GM18498 (cell line): ENCODE results near the gene TTC16.

ENCODE experiments used
- ATAC-seq: cut with Tn5 transposase; IDR thresholded peaks from one replicate; pipeline ENCODE4 v1.9.1; 2021; ENCODE audit warnings: mild to moderate bottlenecking, moderate library complexity; ENCODE audit not compliant: unreplicated experiment

Gene TTC16

DNA sequence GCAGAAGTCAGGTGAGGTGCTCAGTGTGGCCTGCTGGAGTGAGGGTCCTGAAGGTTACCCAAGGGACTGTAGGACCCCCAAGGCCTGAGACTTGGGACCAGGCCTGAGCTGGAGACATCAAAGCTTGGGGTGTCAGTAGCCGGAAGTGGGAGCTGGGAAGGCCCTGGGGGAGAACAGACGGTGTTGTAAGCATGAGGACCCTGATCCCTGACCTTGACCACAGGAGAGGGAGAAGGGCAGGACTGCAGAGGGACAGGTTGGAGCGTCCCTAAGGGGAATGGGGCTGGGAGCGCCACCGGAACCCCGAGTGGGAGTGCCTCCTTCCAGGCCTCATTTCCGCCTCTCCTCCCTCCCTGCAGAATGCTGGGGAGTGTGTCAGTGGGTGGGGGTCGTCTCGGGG is 533 bp downstream of the TTC16 start:
- no peak for ATAC-seq

DNA sequence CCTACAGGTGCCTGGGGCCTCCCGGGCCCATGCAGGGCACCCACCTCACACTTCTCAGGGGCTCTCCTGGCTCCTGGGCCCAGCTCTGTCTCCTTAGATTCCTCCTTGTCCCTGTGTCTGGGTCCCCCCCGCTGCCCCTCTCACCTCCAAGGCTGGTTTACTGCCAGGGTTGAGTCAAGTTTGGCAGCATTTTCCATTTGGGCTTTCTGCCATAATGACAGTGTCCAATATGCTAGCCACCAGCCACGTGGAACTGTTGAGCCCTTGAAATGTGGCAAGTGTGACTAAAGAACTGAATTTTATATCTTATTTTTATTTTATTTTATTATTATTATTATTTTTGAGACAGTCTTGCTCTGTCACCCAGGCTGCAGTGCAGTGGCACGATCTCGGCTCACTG is 1.9 kb downstream of the TTC16 start:
- ATAC-seq, result no peak

DNA sequence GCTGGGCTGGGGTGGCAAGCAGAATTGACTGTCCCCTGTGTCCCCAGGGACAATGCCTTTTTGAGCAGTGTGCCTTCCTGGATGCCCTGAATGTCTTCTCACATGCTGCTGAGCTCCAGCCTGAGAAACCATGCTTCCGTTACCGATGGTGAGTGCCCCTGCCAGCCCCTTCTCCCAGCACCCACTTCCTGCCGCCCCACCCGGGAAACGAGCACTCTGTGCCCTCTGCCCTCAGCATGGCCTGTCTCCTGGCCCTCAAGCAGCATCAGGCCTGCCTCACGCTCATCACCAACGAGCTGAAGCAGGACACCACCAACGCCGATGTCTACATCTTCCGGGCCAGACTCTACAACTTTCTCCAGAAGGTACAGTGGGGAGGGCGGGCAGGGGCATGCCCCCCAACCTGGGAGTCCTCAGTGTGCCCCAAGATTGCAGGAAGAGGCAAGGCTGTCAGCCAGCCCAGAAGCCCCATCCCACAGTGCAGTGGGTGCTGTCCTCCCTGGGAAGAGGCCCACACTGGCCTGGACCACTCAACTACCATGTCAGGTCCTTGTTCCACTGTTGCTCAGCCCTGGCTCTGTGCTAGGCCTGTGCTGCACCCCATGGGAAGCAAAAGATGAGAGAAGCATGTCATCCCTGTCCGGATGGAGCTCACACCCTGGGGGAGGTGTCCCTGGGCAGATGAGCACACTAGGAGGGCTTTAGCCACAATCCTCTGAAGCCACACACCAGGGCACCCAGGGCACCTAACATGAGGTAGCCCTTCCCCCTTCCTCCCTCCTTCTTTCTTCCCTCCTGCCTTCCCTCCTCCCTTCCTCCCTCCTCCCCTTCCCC is 4.4 kb downstream of the TTC16 start:
- ATAC-seq, result no peak

DNA sequence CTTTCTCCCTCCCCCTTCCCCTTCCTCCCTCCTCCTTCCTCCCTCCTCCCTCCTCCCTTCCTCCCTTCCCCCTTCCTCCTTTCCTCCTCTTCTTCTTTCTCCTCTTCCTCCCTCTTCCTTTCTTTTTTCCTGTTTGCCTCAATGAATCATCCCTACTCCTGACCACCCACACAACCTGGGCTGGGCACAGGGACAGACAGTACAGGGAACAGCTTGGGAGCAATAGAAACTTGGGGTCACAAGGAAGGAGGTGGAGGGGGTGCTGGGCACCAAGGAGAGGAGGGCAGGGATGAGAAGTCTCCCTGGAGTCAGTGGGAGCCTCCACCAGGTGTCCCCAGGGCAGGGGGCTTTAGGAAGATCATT is 5.0 kb downstream of the TTC16 start:
- no peak for ATAC-seq

DNA sequence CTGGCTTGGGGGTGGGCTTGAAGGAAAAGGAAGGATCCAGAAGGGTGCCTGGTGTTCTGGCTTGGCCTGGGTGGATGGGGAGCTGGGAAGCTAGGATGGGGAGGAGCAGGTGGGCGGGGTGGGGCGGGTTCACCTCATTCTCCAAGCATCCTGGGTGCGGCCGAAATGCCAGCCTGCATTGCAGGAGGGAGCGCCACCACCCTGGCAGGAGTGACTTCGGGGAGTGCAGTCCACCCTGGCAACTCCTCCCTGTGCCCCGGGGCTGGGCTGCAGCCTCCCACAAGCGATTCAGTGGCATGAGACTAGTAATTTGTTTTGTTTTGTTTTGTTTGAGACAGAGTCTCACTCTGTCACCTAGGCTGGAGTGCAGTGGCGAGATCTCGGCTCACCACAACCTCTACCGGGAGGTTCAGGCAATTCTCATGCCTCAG is 5.5 kb downstream of the TTC16 start:
- ATAC-seq, result no peak

DNA sequence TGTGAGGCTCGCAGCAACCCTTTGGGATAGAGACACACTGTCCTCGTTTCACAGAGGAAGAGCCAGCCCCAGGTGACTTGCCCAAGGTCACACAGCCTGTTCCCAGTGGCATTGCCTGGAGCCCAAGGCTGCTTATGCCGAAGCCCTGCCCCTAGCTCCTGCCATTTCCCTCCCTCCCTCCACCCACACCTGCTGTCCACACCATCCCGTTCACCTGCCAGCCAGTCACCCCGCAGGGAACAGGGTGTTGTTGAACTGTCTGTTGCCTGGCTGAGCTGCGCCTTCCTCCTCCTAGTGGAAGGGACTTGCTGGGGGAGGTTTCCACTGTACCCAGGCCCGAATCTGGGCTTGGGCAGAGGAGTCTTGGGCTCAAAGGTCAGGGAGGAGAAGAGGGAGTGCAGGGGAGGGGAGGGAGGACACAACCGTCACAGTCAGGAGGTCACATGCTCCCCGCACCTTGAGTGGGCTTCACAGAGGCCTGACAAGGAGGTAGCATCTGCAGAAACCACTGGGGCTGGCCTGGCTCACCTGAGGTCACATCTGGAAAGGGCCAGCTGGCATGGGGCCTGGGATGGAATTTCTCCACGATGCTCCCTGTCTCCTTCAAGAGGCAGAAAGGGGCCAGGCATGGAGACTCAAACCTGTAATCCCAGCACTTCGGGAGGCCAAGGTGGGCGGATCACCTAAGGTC is 6.3 kb downstream of the TTC16 start:
- no peak for ATAC-seq

DNA sequence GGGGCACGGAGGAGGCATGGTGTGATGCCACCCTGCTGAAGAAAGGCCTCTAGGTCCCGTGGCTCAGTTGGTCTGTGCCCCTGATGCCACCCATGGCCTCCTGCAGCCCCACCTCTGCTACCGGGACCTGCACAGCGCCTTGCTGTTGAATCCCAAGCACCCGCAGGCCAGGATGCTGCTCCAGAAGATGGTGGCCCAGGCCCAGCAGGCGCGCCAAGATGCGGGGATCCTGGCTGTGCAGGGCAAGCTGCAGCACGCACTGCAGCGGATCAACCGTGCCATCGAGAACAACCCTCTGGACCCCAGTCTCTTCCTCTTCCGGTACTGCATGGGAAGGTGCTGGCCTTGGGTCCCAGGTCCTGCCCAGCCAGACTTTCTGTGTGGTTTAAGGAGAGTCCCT is 7.1 kb downstream of the TTC16 start:
- ATAC-seq, result no peak

DNA sequence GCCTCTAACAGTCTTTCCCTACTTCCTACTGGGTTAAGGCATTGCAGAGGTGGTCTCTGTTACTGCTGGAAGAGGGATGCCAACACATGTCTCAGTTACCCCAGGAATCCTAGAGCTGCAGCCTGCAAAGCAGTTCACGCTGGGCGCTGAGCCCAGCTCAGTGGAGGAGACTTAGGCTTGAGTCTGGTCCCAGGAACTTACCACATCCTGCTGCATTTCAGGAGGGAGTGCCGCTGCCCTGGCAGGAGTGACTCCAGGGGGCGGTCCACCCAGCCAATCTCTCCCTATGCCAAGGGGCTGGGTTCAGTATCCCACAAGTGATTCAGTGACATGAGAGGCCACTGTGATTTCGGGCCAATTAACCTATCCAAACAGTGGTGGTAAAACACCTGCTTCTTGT is 7.6 kb downstream of the TTC16 start:
- no peak for ATAC-seq

DNA sequence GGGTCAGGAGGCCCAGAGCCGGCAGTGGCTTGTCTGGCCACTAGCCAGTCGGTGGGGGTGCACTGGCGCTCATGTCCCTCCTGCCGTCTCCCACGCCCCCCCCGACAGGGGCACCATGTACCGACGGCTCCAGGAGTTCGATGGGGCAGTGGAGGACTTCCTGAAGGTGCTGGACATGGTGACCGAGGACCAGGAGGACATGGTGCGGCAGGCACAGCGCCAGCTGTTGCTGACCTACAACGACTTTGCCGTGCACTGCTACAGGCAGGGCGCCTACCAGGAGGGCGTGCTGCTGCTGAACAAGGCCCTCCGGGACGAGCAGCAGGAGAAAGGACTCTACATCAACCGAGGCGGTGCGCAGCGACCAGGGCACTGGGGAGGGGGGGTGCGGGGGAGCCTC is 8.1 kb downstream of the TTC16 start:
- no peak for ATAC-seq

DNA sequence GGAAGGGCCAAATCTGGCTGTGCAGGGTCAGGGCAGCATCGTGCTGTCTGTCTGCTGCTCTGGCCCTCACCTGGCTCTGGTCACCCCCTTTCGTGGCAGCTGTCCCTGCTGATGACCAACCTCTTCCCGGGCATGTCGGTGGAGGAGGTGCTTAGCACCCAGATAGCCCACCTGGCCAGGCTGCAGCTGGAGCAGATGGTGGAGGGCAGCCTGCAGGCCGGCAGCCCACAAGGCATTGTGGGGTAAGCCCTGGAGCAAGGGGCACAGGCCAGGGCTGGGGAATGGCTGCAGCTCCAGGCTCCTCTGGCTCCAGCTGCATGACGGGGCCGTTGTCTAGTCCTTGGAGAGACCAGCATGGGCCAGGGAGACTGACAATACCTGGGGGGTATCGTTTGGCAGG is 11.0 kb downstream of the TTC16 start:
- ATAC-seq, result no peak

DNA sequence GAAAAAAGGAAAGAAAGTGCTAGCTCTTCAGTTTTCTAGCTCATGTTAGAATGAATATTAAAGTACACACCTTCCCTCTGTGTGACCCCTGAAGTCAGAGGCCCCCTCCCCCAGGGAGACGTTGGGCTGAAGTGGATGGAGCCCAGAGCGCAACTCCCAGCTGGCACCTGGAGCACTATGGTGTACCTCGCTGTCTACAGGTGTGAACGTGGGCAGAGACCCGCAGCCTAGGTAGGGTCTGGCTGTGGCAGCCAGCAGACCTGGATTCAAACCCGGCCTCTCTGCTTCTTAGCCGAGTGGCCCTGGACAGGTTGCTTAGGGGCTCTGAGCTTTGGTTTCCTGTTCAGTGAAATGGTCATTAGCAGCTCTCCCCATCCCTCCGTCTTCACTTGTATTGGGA is 12.9 kb downstream of the TTC16 start:
- ATAC-seq, result no peak

DNA sequence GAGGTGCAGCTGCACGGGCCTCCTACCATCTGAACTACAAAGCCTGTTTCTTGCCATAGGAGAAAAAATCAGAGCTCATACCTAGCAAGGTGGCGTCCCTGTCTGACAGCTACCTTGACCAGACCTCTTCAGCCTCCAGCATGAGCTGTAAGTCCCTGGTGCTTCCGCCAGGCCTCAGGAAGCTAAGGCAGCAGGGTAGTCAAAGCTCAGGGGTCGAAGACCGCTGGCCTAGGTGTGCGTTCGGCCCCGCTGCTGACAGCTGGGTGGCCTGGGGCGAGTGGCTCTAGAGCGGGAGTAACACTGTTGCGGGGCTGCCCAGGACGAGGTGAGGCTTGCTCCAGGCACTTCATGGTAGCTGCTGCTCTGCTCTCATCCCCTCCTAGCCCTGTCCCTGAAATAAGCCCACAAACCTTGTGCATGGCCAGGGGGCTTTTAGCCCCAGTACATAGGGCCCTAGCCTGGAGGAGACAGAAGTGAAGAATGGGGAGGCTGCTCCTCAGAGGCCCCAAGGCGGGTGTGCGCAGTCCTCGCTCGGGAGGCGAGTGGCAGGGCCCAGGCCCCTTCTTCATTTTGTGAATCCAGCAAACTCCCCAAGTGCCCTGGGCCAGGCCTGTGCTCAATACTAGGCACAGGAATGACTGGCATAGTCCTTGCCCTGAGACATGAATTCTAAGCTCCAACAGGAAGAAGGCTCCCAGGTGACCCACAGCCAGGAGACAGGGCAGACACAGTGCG is 13.8 kb downstream of the TTC16 start:
- ATAC-seq, result no peak

DNA sequence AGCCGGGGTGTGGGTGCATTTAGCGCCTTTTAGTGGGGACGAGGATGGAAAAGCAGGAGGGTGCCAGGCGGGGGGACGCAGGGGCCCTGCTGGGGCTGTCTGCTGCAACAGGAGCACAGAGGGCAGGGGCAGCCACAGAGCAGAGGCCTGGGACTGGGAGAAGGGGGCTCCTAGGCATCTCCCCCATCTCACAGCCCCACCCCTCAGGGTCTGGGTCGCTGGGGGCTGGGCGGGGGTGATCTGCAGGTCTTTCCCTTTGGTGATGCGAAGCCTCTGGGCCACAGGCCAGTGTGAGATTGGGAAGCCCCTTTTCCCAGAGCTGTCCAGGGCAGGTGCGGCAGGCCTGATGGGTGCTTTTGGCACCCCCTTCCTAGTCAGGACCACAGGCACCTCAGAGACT is 14.4 kb downstream of the TTC16 start:
- ATAC-seq, result no peak

DNA sequence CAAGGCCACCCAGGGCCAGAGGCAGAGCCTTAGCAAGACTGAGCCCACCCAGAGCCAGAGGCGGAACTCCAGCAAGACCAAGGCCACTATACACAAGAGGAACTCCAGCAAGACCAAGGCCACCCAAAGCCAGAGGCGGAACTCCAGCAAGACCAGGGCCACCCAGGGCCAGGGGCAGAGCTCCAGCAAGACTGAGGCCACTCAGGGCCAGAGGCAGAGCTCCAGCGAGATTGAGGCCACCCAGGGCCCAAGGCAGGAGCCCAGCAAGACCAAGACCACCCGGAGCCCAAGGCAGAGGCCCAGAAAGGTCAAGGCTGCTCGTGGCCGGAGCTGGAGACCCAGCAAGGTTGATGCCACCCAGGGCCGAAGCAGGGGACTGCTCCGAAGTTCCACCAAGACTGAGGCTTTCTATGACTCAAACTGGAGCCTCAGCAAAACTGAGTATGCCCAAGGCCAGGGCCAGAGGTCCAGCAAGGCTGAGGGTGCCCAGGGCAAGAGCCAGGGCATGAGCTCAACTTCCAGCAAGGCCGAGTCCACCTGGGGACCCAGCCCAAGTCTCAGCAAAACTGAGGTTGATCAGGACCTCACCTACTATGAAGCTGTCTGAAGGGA is 15.0 kb downstream of the TTC16 start:
- ATAC-seq, result no peak

DNA sequence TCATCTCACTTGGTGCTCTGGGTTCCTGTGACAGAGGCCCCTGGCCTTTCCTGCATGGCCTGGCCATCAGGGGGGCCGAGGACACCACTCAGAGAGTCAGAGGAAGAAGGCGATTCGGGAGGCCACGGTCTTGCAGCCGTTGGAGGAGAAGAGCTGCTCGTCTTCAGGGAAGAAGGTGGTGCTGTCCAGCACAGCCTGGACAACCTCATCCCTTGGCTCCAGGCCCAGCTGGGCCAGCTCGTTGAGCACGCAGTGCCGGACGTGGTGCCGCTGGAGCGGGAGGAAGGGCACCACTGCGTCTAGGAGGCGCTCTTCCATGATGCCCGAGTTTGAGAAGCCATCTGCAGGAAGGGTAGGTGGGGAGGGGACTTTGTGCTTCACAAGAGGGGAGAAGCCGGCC is 16.1 kb downstream of the TTC16 start:
- ATAC-seq, result no peak

DNA sequence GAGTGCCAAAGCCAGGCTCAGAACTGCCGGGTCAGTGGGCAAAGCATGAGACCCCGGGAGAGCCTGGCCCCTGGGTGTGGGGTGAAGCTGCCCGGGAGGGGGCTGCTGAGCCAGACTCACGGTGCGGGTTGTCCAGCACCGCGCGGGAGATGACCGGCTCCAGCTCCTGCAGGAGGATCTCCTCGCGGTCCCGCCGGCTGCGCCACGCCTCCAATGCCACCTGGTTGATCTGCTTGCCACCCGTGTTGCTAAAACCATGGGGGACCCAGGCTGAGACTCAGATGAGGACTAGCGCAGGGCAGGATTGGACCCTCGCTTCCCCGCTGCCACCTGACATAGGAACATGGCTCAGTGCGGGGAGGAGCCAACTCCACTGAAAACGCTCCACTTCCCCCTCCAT is 16.6 kb downstream of the TTC16 start:
- ATAC-seq, result no peak

DNA sequence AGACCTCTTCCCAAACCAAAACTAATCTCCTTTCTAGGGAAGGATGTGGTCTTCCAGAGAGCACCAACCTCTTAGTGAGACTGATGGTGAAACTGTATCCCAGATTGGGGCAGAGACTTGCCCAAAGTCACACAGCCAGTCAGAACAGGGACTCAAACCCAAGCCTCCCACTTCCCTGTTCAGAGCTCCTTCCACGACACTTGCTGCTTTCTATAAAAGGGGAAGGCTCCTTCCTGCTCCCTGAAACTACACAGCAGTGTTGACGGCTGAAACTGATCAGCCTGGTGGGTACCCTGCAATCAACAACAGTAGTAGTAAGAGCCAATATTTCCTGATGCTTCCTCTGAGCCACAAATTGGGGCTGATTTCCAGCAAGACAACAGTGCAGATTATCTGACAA is 17.7 kb downstream of the TTC16 start:
- no peak for ATAC-seq

DNA sequence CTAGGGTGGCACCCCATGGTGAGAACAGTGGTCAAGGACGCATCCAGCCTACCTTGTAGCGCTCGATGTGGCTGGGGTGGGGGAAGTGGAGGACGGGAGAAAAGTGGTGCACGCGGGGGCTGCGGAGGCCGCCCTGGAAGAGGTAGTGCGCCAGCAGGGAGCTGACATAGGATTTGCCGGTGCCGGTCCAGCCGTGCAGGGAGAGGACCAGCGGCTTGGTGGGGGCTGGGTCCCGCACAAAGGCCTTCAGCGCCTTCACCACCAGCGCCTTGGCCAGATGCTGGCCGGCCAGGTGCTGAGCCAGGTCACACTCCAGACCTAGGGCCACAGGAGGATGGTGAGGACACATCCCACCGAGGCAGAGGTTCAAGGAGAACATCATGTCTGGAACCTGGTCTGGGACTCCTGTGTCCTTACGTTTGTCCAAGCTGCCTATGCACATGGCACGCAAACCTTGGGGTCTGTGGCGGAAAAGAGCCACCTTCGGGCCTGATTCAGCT is 18.4 kb downstream of the TTC16 start:
- no peak for ATAC-seq

DNA sequence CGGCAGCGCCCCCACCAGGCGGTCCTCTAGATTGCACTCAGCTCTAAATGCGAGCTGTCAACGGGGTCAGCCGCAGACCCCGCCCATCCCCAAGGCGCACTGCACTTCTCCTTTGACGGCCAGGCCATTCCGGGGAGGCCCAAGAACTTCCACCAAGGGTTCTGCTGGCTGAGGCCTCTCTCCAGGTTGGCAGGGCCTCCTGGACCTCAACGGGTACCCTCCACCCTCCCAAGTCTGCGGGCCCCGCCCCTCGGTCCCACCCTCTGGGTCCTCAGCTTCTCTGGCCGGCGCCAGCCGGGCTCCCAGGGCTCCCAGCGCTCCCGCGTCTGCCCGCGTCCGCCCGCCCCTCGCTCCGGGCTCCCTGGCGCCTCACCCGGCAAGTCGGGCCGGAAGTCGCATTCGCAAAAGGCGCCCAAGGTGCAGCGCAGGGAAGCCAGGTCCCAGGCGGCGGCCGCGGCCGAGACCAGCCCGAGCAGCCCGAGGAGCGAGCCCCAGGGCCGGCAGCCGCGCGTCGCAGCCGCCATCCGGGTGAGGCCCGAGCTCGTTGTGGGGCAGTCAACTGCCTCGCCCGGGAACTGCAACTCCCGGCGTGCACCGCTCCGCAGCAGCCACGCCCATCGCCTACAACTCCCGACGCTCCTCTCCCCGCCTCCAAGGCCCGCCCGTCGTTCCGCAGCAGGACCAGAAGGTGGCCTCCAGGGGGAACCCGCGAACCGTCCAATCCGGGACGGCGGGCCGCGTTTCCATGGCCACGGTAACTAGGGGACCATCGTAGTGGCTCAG is 19.1 kb downstream of the TTC16 start, which contains the start of gene TOR2A:
TOR2A (minus strand) TSS at position 548 of the 783 bp plus-strand sequence; CDS start at position 524, 24 bp downstream.
- ATAC-seq, result peak; percentile 87

DNA sequence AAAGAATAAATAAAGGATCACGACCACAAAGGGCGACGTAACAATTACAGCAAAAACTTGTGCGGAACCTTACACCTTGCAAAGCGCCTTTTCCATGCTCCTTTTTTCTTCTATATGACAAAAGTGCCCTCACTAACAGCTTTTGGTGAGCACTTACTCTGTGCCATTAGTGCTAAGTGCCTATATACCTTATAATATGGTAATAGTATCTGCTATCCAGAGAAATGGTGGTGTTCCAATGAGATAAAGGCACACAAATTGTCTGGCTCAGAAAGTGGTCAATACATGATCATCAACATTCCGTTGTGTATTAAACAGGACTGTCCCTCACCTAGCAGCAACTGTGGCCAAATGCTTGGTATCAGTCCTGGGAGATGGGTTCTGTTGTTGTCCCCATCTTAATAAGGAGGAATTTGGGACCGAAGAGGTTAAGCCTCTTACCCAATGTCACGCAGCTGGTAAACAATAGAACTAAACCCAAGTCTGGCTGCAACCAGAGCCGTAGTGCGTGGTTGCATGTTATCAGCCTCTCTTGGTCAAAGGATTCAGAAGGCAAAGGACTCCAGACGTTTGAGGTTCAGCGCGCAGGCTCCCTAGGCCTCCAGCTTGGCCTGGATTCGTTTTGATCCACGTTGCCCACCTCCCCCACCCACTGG is 19.8 kb downstream of the TTC16 start:
- ATAC-seq, result peak; percentile 6
